ENCODE measurements around the gene RNPEP. TPM values are rescaled to one million over a fixed set of nuclear protein-coding genes. Genes with fewer than 3 reads are reported as not detected.

RNPEP gene
- total and polyA plus RNA-seq, 2 of the 8 experiments (the other 6 are each of a cell fraction or from before 2014, with no cell fraction given) = 34.1 to 51.1 TPM

DNA sequence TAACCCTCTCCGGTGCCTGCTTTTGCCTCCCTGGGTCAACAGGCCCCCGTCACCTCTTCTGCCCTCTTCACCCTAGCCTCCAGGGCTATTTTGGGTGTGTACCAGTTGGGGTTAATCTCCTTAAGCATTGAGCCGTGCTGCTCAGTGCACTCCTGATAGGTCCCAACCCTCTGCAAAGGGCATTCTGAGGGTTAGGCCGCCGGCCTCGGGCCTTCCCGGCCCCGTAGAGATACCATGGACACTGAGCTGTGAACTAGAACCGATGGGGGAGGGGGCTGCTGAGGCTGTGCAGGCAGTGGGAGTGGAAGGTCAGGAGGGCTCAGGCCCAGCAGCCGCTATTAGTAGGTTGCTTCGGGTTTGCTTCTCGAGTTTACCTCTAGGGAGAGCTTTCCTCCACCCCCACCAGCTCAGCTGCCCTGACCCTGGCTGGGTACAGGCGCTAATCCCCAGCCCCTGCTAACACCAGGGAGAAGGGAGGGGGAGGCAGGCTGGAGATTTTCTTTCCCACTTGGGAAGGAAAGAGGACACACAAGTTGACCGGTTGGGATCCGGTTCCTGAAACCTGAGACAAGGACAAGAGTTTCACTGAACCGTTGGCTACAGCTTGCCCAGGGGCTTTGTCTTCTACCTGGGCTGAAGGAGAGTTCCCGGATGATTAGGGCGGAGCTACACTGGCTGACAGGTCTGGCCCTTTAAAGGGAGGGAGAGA, 40.9 kb upstream of the RNPEP start (continued):
- TF ChIP-seq, protein P1, sequence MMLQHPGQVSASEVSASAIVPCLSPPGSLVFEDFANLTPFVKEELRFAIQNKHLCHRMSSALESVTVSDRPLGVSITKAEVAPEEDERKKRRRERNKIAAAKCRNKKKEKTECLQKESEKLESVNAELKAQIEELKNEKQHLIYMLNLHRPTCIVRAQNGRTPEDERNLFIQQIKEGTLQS (IDR thresholded peaks at IDR 0.05; ENCODE audit: insufficient read depth, low read depth, low read length) = no peak
- TF ChIP-seq KDM1A (IDR thresholded peaks at IDR 0.05; ENCODE audit: borderline replicate concordance, low read length) (no peak), EP300 (IDR thresholded peaks at IDR 0.05; ENCODE audit: borderline replicate concordance in 1 of 2, low read depth in 2 of 2, low read length in 2 of 2) (peak in 1 of 2 experiments; percentile 9; a peak in 1 of 3 replicates), RXRA (IDR thresholded peaks at IDR 0.05; ENCODE audit: insufficient read depth, low read depth, low read length) (no peak), BRCA1 (IDR thresholded peaks at IDR 0.05; ENCODE audit: low read depth, low read length) (no peak), PHF8 (conservative IDR thresholded peaks at IDR 0.05; ENCODE audit: low read depth, low read length) (peak; percentile 65; the same call in 1 of the 2 replicates), CBX8 (IDR thresholded peaks at IDR 0.05; ENCODE audit: borderline replicate concordance, low read depth, low read length) (no peak), BACH1 (IDR thresholded peaks at IDR 0.05; ENCODE audit: low read length) (no peak), SUZ12 (IDR thresholded peaks at IDR 0.05; ENCODE audit: low read length) (no peak), TAF1 (IDR thresholded peaks at IDR 0.05; ENCODE audit: low read depth, low read length) (peak; percentile 48), JUND (IDR thresholded peaks at IDR 0.05; ENCODE audit: low read length) (no peak), TCF12 (IDR thresholded peaks at IDR 0.05; ENCODE audit: low read depth, low read length) (no peak), EZH2 (IDR thresholded peaks at IDR 0.05; ENCODE audit: low read depth, low read length, severe bottlenecking) (no peak), CEBPB (IDR thresholded peaks at IDR 0.05; ENCODE audit: low read depth, low read length) (no peak)
